Measurements from ENCODE around the gene NELL1. TPM values are rescaled to one million over a fixed set of nuclear protein-coding genes. Genes with fewer than 3 reads are reported as not detected.

The NELL1 gene
- total RNA-seq, 4 donors from 2014 or later = 0.27 TPM; not detected in 3

GRCh38 chr11:21405422-21405821, 736.0 kb downstream of the NELL1 start:
- in situ Hi-C loops (cut with MboI; ENCODE audit: low pct_ligation_motif_present in 1 of 4, low pct_unique_long_range_greater_than_20kb in 1 of 4, low sequenced_read_pairs in 3 of 4) = no loop called here
- 49 to 60% methylated on average over 1 of the region's 1 CpG for whole genome bisulfite sequencing, 2 donors (ENCODE audit: low coverage in 1 of 2)

GRCh38 chr11:21410513-21410912, 741.1 kb downstream of the NELL1 start:
- no peak for TF ChIP-seq CTCF (IDR thresholded peaks at IDR 0.05)
- TF ChIP-seq POLR2A (IDR thresholded peaks at IDR 0.05) = no peak
- no peak for TF ChIP-seq POLR2AphosphoS5 (IDR thresholded peaks at IDR 0.05)
- TF ChIP-seq EP300 (IDR thresholded peaks at IDR 0.05; ENCODE audit: low read depth) = no peak
- Histone ChIP-seq H3K27ac (no peak overlapping the region), H3K36me3 (no peaks in the 10 kb centered on the region), H3K4me1 (no peaks in the 10 kb centered on the region), H3K27me3 (no peaks in the 10 kb centered on the region), H3K4me3 (no peak overlapping the region), H3K9me3 (no peaks in the 10 kb centered on the region)
- DNase-seq = no peak
- intact Hi-C loops (cut with DNase I; ENCODE audit: low total_unique reads) (no loop called here), in situ Hi-C loops (cut with MboI; ENCODE audit: low pct_ligation_motif_present in 1 of 4, low pct_unique_long_range_greater_than_20kb in 1 of 4, low sequenced_read_pairs in 3 of 4) (no loop called here)
- WGBS, 2 donors (ENCODE audit: low coverage in 1 of 2) = 82% methylated on average over 5 of the region's 5 CpGs; no CpG with 5 or more reads in 1 of the 2 donors

More at GRCh38 chr11:21405422-21405821, 736.0 kb downstream of the NELL1 start:
- TF ChIP-seq CTCF (IDR thresholded peaks at IDR 0.05) = no peak
- TF ChIP-seq POLR2A (IDR thresholded peaks at IDR 0.05) = no peak
- TF ChIP-seq EP300 (IDR thresholded peaks at IDR 0.05; ENCODE audit: low read depth) = no peak
- TF ChIP-seq POLR2AphosphoS5 (IDR thresholded peaks at IDR 0.05) = no peak
- Histone ChIP-seq H3K36me3 (no peaks in the 10 kb centered on the region), H3K27me3 (no peaks in the 10 kb centered on the region), H3K9me3 (no peaks in the 10 kb centered on the region), H3K27ac (no peak overlapping the region), H3K4me3 (no peak overlapping the region), H3K4me1 (no peaks in the 10 kb centered on the region)
- no peak for DNase-seq
- intact Hi-C loops (cut with DNase I; ENCODE audit: low total_unique reads) = no loop called here

DNA sequence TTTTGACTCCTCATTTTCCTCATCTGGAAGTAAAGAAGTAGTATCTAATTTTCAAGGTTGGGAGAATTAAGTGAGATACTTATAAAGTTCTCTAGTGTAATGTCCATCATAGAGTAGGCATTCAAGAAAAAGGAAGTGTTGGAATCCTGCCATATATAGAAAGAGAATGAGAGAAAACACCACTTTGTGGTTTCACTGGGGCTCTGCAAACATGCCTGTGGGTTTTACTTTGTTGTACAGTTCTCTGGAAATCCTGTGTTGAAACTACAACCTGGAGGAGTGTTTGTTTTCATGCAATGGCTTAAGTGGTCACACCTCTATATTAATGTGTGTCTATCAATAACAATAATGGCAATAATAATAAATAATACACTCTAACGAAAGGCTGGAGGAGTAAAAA, 741.7 kb downstream of the NELL1 start:
- no peaks in the 10 kb centered on the region for H3K4me1 ChIP-seq
- DNase-seq = no peak
- in situ Hi-C loops (cut with MboI; ENCODE audit: low pct_ligation_motif_present in 1 of 4, low pct_unique_long_range_greater_than_20kb in 1 of 4, low sequenced_read_pairs in 3 of 4) (no loop called here), intact Hi-C loops (cut with DNase I; ENCODE audit: low total_unique reads) (no loop called here)
- H3K9me3 ChIP-seq = no peaks in the 10 kb centered on the region
- TF ChIP-seq EP300 (IDR thresholded peaks at IDR 0.05; ENCODE audit: low read depth) (no peak), POLR2AphosphoS5 (IDR thresholded peaks at IDR 0.05) (no peak), POLR2A (IDR thresholded peaks at IDR 0.05) (no peak), CTCF (IDR thresholded peaks at IDR 0.05) (no peak)
- no peak overlapping the region for H3K27ac ChIP-seq
- H3K4me3 ChIP-seq = no peak overlapping the region
- WGBS, 2 donors (ENCODE audit: low coverage in 1 of 2) = 0 to 33% methylated on average over 1 of the region's 1 CpG
- H3K36me3 ChIP-seq = no peaks in the 10 kb centered on the region
- H3K27me3 ChIP-seq = no peaks in the 10 kb centered on the region

DNA sequence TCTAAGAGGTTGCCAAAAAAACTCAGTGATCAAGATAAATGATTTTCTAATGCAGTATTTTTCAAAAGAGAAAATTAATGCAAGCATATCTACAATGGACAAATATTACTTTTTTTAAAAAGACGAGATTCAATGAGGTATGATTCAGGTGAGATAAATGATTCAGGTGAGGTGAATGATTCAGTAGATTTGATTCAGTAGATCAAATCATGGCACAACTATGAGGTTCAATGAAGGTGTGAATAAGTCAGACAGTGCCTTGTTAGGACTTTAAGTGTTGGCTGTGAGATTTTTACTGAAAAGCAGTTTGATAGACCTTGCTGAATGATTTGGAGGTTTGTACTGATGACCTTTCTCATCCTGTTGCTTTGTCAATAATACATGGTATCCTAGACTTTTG, 742.2 kb downstream of the NELL1 start:
- H3K4me1 ChIP-seq = no peaks in the 10 kb centered on the region
- no peak for DNase-seq
- no peaks in the 10 kb centered on the region for H3K27me3 ChIP-seq
- in situ Hi-C loops (cut with MboI; ENCODE audit: low pct_ligation_motif_present in 1 of 4, low pct_unique_long_range_greater_than_20kb in 1 of 4, low sequenced_read_pairs in 3 of 4) = no loop called here
- H3K36me3 ChIP-seq = no peaks in the 10 kb centered on the region
- WGBS, 2 donors (ENCODE audit: low coverage in 1 of 2) = 50 to 62% methylated on average over 1 of the region's 1 CpG
- intact Hi-C loops (cut with DNase I; ENCODE audit: low total_unique reads) = no loop called here
- no peak overlapping the region for H3K4me3 ChIP-seq
- H3K9me3 ChIP-seq = no peaks in the 10 kb centered on the region
- no peak for TF ChIP-seq EP300 (IDR thresholded peaks at IDR 0.05; ENCODE audit: low read depth)
- TF ChIP-seq CTCF (IDR thresholded peaks at IDR 0.05) = no peak
- TF ChIP-seq POLR2A (IDR thresholded peaks at IDR 0.05) = no peak
- no peak for TF ChIP-seq POLR2AphosphoS5 (IDR thresholded peaks at IDR 0.05)
- no peak overlapping the region for H3K27ac ChIP-seq

All from transverse colon (tissue), 4 donors.